ENCODE data around the gene GNB1. TPM values are rescaled to one million over a fixed set of nuclear protein-coding genes. Genes with fewer than 3 reads are reported as not detected.

Gene GNB1
- total and polyA plus RNA-seq, 9 of the 15 experiments (the other 6 are each of a cell fraction or from before 2014, with no cell fraction given), result 34.3 to 388 (median 114) TPM

GRCh38 chr1:1891349-1892078 is 627 bp upstream of the GNB1 start (continued):
- TF ChIP-seq, protein P1, sequence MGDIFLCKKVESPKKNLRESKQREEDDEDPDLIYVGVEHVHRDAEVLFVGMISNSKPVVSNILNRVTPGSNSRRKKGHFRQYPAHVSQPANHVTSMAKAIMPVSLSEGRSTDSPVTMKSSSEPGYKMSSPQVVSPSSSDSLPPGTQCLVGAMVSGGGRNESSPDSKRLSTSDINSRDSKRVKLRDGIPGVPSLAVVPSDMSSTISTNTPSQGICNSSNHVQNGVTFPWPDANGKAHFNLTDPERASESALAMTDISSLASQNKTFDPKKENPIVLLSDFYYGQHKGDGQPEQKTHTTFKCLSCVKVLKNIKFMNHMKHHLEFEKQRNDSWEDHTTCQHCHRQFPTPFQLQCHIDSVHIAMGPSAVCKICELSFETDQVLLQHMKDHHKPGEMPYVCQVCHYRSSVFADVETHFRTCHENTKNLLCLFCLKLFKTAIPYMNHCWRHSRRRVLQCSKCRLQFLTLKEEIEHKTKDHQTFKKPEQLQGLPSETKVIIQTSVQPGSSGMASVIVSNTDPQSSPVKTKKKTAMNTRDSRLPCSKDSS (IDR thresholded peaks at IDR 0.05; ENCODE audit: low read depth, partially characterized antibody), result no peak
- no peak for TF ChIP-seq SAFB (IDR thresholded peaks at IDR 0.05; ENCODE audit: borderline replicate concordance, low read depth, low read length)
- no peak for TF ChIP-seq COPS2 (conservative IDR thresholded peaks at IDR 0.05)
- TF ChIP-seq NCOA4 (IDR thresholded peaks at IDR 0.05; ENCODE audit: partially characterized antibody), result no peak
- peak; percentile 79 for TF ChIP-seq RBFOX2 (IDR thresholded peaks at IDR 0.05; ENCODE audit: low read depth, low read length)
- no peak for TF ChIP-seq KLF13 (tag; IDR thresholded peaks at IDR 0.05; ENCODE audit: borderline replicate concordance, low read depth)
- no peak for TF ChIP-seq PCBP2 (IDR thresholded peaks at IDR 0.05; ENCODE audit: low read depth, low read length, poor library complexity, severe bottlenecking)
- TF ChIP-seq PATZ1 (CRISPR knock-in tag; IDR thresholded peaks at IDR 0.05; ENCODE audit: borderline replicate concordance), result no peak
- TF ChIP-seq ZNF511 (CRISPR knock-in tag; IDR thresholded peaks at IDR 0.05), result no peak
- no peak for TF ChIP-seq GATAD2B (IDR thresholded peaks at IDR 0.05; ENCODE audit: borderline replicate concordance)
- no peak for TF ChIP-seq ZKSCAN3 (CRISPR knock-in tag; IDR thresholded peaks at IDR 0.05)
- no peak for TF ChIP-seq ZNF699 (CRISPR knock-in tag; IDR thresholded peaks at IDR 0.05; ENCODE audit: insufficient replicate concordance)
- no peak for TF ChIP-seq DDX20 (tag; IDR thresholded peaks at IDR 0.05; ENCODE audit: low read depth)
- TF ChIP-seq SRF (CRISPR knock-in tag; IDR thresholded peaks at IDR 0.05), result no peak
- TF ChIP-seq, protein P2, sequence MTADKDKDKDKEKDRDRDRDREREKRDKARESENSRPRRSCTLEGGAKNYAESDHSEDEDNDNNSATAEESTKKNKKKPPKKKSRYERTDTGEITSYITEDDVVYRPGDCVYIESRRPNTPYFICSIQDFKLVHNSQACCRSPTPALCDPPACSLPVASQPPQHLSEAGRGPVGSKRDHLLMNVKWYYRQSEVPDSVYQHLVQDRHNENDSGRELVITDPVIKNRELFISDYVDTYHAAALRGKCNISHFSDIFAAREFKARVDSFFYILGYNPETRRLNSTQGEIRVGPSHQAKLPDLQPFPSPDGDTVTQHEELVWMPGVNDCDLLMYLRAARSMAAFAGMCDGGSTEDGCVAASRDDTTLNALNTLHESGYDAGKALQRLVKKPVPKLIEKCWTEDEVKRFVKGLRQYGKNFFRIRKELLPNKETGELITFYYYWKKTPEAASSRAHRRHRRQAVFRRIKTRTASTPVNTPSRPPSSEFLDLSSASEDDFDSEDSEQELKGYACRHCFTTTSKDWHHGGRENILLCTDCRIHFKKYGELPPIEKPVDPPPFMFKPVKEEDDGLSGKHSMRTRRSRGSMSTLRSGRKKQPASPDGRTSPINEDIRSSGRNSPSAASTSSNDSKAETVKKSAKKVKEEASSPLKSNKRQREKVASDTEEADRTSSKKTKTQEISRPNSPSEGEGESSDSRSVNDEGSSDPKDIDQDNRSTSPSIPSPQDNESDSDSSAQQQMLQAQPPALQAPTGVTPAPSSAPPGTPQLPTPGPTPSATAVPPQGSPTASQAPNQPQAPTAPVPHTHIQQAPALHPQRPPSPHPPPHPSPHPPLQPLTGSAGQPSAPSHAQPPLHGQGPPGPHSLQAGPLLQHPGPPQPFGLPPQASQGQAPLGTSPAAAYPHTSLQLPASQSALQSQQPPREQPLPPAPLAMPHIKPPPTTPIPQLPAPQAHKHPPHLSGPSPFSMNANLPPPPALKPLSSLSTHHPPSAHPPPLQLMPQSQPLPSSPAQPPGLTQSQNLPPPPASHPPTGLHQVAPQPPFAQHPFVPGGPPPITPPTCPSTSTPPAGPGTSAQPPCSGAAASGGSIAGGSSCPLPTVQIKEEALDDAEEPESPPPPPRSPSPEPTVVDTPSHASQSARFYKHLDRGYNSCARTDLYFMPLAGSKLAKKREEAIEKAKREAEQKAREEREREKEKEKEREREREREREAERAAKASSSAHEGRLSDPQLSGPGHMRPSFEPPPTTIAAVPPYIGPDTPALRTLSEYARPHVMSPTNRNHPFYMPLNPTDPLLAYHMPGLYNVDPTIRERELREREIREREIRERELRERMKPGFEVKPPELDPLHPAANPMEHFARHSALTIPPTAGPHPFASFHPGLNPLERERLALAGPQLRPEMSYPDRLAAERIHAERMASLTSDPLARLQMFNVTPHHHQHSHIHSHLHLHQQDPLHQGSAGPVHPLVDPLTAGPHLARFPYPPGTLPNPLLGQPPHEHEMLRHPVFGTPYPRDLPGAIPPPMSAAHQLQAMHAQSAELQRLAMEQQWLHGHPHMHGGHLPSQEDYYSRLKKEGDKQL (CRISPR knock-in tag; IDR thresholded peaks at IDR 0.05; ENCODE audit: borderline replicate concordance), result no peak
